Uterus (tissue), 4 donors: ENCODE data around the gene DHX34. TPM values are rescaled to one million over a fixed set of nuclear protein-coding genes. Genes with fewer than 3 reads are reported as not detected.

ENCODE experiments used
- DNase-seq, 2 donors: peaks; one replicate each; pipeline ENCODE4 v3.0.0-alpha.2; 2019 to 2020
- H3K27ac ChIP-seq, 2 donors: fragments of 200-600 bp; sonication (generic); 1 replicate in 1 of 2; 2 replicates in 1 of 2; pipeline ENCODE4 v1.5.1; 2016 to 2018
- H3K27me3 ChIP-seq, 2 donors: fragments of 200-600 bp; sonication (generic); one replicate each; pipeline ENCODE4 v1.5.1; 2018 to 2019; ENCODE audit warnings: control low read depth in 1 of 2
- H3K36me3 ChIP-seq, 2 donors: fragments of 200-600 bp; sonication (generic); one replicate each; pipeline ENCODE4 v1.5.1; 2019; ENCODE audit warnings: control low read depth in 1 of 2
- H3K4me1 ChIP-seq, 2 donors: fragments of 200-600 bp; sonication (generic); one replicate each; pipeline ENCODE4 v1.5.1; 2018 to 2019; ENCODE audit warnings: control low read depth in 1 of 2
- H3K4me3 ChIP-seq, 2 donors: fragments of 200-600 bp; sonication (generic); 1 replicate in 1 of 2; 2 replicates in 1 of 2; pipeline ENCODE4 v1.5.1; 2018 to 2019; ENCODE audit warnings: mild to moderate bottlenecking in 1 of 2
- H3K9me3 ChIP-seq, 2 donors: fragments of 200-600 bp; sonication (generic); one replicate each; pipeline ENCODE4 v1.5.1; 2019; ENCODE audit warnings: control low read depth in 1 of 2
- CTCF ChIP-seq, 4 experiments: fragments of 200-600 bp in 2 of 4; fragments of 450-650 bp in 2 of 4; sonication (generic) in 2 of 4; IDR thresholded peaks; one replicate each; pipeline ENCODE4 v1.5.1; 2016 to 2019; ENCODE audit warnings: antibody characterized with exemption in 4 of 4, mild to moderate bottlenecking in 2 of 4, moderate library complexity in 1 of 4
- POLR2A ChIP-seq, 2 donors: fragments of 450-650 bp; IDR thresholded peaks; one replicate each; pipeline ENCODE4 v1.6.1; 2016; ENCODE audit warnings: antibody characterized with exemption in 2 of 2, mild to moderate bottlenecking in 1 of 2, moderate library complexity in 1 of 2
- intact Hi-C: fragments of 100-400 bp; cut with DNase I; formaldehyde crosslinking; loops from one replicate; pipeline ENCODE4 v1.15.1; 2023; ENCODE audit warnings: low total_unique reads
- total RNA-seq, 4 donors: library from RNA; depleted of rRNA in 3 of 4; stranded (reverse); fragments of >200 nt in 3 of 4; gene quantifications; one replicate each; pipeline versions ENCODE4 v1.1.0 to v1.2.4, GENCODE V29; 2014 to 2023
- donor health status: DM: yes; HTN: yes; CAD: no.

DHX34 gene
- total RNA-seq, 4 donors from 2014 or later = 11.5 to 17.3 (median 15.8) TPM

GRCh38 chr19:47305309-47305751 is 43.8 kb upstream of the DHX34 start:
- Histone ChIP-seq H3K27ac (no peak overlapping the region), H3K4me3 (no peak overlapping the region), H3K9me3 (no peaks in the 10 kb centered on the region), H3K36me3 (no peaks in the 10 kb centered on the region), H3K27me3 (no peaks in the 10 kb centered on the region), H3K4me1 (no peaks in the 10 kb centered on the region)
- intact Hi-C loops = no loop called here
- TF ChIP-seq POLR2A (IDR thresholded peaks at IDR 0.05) = no peak
- peak; percentile 67 to 82 (median 76) for TF ChIP-seq CTCF (IDR thresholded peaks at IDR 0.05)
- peak; percentile 69 to 73 for DNase-seq

- Histone ChIP-seq H3K36me3 (no peaks in the 10 kb centered on the region), H3K27me3 (no peaks in the 10 kb centered on the region), H3K9me3 (no peaks in the 10 kb centered on the region), H3K27ac (no peak overlapping the region), H3K4me3 (no peak overlapping the region), H3K4me1 (no peaks in the 10 kb centered on the region)
- no peak for DNase-seq
- intact Hi-C loops = no loop called here
- TF ChIP-seq CTCF (IDR thresholded peaks at IDR 0.05) (no peak), POLR2A (IDR thresholded peaks at IDR 0.05) (no peak)
Observed at GRCh38 chr19:47306303-47306702, 42.8 kb upstream of the DHX34 start.

- DNase-seq = no peak
- intact Hi-C loops = no loop called here
- no peaks in the 10 kb centered on the region for H3K27me3 ChIP-seq
- H3K4me1 ChIP-seq = no peaks in the 10 kb centered on the region
- no peak for TF ChIP-seq POLR2A (IDR thresholded peaks at IDR 0.05)
- no peak for TF ChIP-seq CTCF (IDR thresholded peaks at IDR 0.05)
- H3K4me3 ChIP-seq = no peak overlapping the region
- no peaks in the 10 kb centered on the region for H3K36me3 ChIP-seq
- no peaks in the 10 kb centered on the region for H3K9me3 ChIP-seq
- H3K27ac ChIP-seq = no peak overlapping the region
Observed at GRCh38 chr19:47309038-47309437, 40.1 kb upstream of the DHX34 start.

- H3K27me3 ChIP-seq = no peaks in the 10 kb centered on the region
- H3K27ac ChIP-seq = no peak within 1 kb of the TSS
- no peak within 1 kb of the TSS for H3K4me3 ChIP-seq
- H3K4me1 ChIP-seq = no peaks in the 10 kb centered on the region
- TF ChIP-seq CTCF (IDR thresholded peaks at IDR 0.05) = no peak
- TF ChIP-seq POLR2A (IDR thresholded peaks at IDR 0.05) = no peak
- H3K36me3 ChIP-seq = no peaks in the 10 kb centered on the region
- intact Hi-C loops = no loop called here
- H3K9me3 ChIP-seq = no peaks in the 10 kb centered on the region
- DNase-seq = no peak
Observed at GRCh38 chr19:47309608-47310007, 39.5 kb upstream of the DHX34 start, which contains the start of gene C5AR1. C5AR1 (plus strand) TSS chr19:47309861; CDS start chr19:47309896, 35 bp downstream.

- TF ChIP-seq CTCF (IDR thresholded peaks at IDR 0.05) (no peak), POLR2A (IDR thresholded peaks at IDR 0.05) (no peak)
- Histone ChIP-seq H3K4me1 (no peaks in the 10 kb centered on the region), H3K27me3 (no peaks in the 10 kb centered on the region), H3K27ac (no peak overlapping the region), H3K9me3 (no peaks in the 10 kb centered on the region), H3K4me3 (no peak overlapping the region), H3K36me3 (no peaks in the 10 kb centered on the region)
- no peak for DNase-seq
- intact Hi-C loops = no loop called here
Observed at GRCh38 chr19:47310323-47310722, 38.8 kb upstream of the DHX34 start.
